OCI-LY3 (cell line): ENCODE results near the gene MATCAP1.

Experiments used
- CTCF ChIP-seq: fragments of 200-600, 300-600 bp; sonication (generic); IDR thresholded peaks from 2 replicates; pipeline ENCODE4 v1.5.1; 2014; ENCODE audit warnings: antibody characterized with exemption, low read length, low read depth
- EZH2phosphoT487 ChIP-seq: fragments of 200-600 bp; shearing (Covaris generic); IDR thresholded peaks from 2 replicates; pipeline ENCODE4 v1.6.1; 2018; ENCODE audit warnings: antibody characterized with exemption, mixed run types, low read depth

- TF ChIP-seq CTCF (no peak), EZH2phosphoT487 (no peak)
Observed at GRCh38 chr16:67169011-67169451, 14.7 kb downstream of the MATCAP1 start.
